Parathyroid adenoma (tissue), 2 donors: ENCODE measurements around the gene SLC35B4.

ENCODE experiments used
- H2AFZ ChIP-seq: fragments of 300-600 bp; sonication (generic); one replicate; pipeline ENCODE4 v1.7.0; 2017; ENCODE audit warnings: antibody characterized with exemption, mild to moderate bottlenecking
- H3K27ac ChIP-seq: fragments of 300-600 bp; sonication (generic); one replicate; pipeline ENCODE4 v1.7.0; 2017
- H3K27me3 ChIP-seq: fragments of 300-600 bp; sonication (generic); one replicate; pipeline ENCODE4 v1.7.0; 2017; ENCODE audit warnings: low read length; ENCODE audit not compliant: control insufficient read depth, insufficient read depth
- H3K36me3 ChIP-seq: fragments of 300-600 bp; sonication (generic); one replicate; pipeline ENCODE4 v1.7.0; 2017; ENCODE audit warnings: low read length; ENCODE audit not compliant: control insufficient read depth, insufficient read depth
- H3K4me1 ChIP-seq: fragments of 300-600 bp; sonication (generic); one replicate; pipeline ENCODE4 v1.7.0; 2017; ENCODE audit warnings: control low read depth
- H3K4me2 ChIP-seq: fragments of 300-600 bp; sonication (generic); one replicate; pipeline ENCODE4 v1.7.0; 2017; ENCODE audit warnings: low read length
- H3K4me3 ChIP-seq: fragments of 300-600 bp; sonication (generic); one replicate; pipeline ENCODE4 v1.7.0; 2017; ENCODE audit warnings: low read depth, low read length
- H3K79me2 ChIP-seq: fragments of 300-600 bp; sonication (generic); one replicate; pipeline ENCODE4 v1.7.0; 2017; ENCODE audit warnings: control low read depth
- H3K9ac ChIP-seq: fragments of 300-600 bp; sonication (generic); one replicate; pipeline ENCODE4 v1.7.0; 2017; ENCODE audit warnings: mild to moderate bottlenecking
- H3K9me3 ChIP-seq: fragments of 300-600 bp; sonication (generic); one replicate; pipeline ENCODE4 v1.7.0; 2017; ENCODE audit warnings: low read length; ENCODE audit not compliant: control insufficient read depth
- TF ChIP-seq, protein P1 (sequence below): fragments of 300-600 bp; sonication (generic); IDR thresholded peaks from one replicate; pipeline ENCODE4 v1.7.0; 2017; ENCODE audit warnings: antibody characterized with exemption, mild to moderate bottlenecking
- donor health status: primary hyperparathyroidism.

Gene SLC35B4

DNA sequence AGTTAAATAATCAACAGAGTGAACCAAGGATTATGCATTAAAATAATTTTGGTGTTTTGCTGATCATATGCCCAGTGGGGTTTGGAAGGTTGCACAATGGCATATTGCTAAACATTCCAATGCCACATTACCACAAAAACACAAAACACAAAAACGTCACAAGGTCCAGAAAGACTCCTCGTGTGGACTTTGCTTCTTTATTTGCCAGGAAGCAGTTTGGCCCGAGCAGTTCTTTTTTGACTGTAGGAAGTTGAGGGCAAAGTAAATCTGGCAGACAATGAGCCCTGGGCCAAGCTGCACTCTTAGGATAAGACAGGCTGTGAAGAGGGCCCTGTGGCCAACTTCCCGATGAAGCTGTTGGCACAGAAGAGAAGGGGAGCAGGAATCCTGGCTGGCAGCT, 39.2 kb upstream of the SLC35B4 start:
- Histone ChIP-seq H3K79me2 (no peaks in the 10 kb centered on the region), H3K27me3 (no peaks in the 10 kb centered on the region), H3K27ac (no peak overlapping the region), H3K9ac (no peak overlapping the region), H3K9me3 (no peaks in the 10 kb centered on the region), H3K36me3 (no peaks in the 10 kb centered on the region), H3K4me2 (no peak overlapping the region), H2AFZ (no peak overlapping the region), H3K4me1 (no peaks in the 10 kb centered on the region), H3K4me3 (no peak overlapping the region)
- TF ChIP-seq, protein P1, sequence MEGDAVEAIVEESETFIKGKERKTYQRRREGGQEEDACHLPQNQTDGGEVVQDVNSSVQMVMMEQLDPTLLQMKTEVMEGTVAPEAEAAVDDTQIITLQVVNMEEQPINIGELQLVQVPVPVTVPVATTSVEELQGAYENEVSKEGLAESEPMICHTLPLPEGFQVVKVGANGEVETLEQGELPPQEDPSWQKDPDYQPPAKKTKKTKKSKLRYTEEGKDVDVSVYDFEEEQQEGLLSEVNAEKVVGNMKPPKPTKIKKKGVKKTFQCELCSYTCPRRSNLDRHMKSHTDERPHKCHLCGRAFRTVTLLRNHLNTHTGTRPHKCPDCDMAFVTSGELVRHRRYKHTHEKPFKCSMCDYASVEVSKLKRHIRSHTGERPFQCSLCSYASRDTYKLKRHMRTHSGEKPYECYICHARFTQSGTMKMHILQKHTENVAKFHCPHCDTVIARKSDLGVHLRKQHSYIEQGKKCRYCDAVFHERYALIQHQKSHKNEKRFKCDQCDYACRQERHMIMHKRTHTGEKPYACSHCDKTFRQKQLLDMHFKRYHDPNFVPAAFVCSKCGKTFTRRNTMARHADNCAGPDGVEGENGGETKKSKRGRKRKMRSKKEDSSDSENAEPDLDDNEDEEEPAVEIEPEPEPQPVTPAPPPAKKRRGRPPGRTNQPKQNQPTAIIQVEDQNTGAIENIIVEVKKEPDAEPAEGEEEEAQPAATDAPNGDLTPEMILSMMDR: no peak

DNA sequence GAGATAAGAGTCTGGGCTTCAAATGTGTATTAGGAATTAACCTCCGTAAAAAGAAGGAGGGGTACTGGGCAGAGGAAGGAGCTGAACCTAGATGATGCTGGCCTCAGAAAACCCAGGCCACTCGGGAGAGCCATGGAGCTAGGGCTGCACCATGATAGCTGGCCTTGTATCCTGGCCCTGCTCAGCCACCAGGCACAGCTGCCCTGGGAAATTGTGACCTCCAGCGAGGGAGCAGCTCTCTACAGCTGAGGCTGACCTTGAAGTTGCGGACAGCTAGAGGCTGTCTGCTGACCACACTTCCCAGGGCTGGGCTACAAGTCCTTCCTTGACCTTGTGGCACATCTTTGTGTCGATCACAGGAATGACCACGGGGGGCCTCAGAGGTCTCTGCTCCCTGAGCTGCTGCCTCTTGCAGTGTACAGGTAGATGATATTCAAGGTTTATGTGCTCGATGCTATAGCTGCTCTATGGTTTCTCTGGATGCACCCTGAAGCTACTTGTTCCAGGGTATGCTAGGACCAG, 38.3 kb upstream of the SLC35B4 start:
- H3K79me2 ChIP-seq: no peaks in the 10 kb centered on the region
- H3K9me3 ChIP-seq: no peaks in the 10 kb centered on the region
- H3K4me2 ChIP-seq: no peak overlapping the region
- H3K9ac ChIP-seq: no peak overlapping the region
- no peaks in the 10 kb centered on the region for H3K4me1 ChIP-seq
- no peak overlapping the region for H3K4me3 ChIP-seq
- H2AFZ ChIP-seq: no peak overlapping the region
- H3K27ac ChIP-seq: no peak overlapping the region
- no peaks in the 10 kb centered on the region for H3K36me3 ChIP-seq
- TF ChIP-seq, protein P1: no peak
- H3K27me3 ChIP-seq: no peaks in the 10 kb centered on the region

DNA sequence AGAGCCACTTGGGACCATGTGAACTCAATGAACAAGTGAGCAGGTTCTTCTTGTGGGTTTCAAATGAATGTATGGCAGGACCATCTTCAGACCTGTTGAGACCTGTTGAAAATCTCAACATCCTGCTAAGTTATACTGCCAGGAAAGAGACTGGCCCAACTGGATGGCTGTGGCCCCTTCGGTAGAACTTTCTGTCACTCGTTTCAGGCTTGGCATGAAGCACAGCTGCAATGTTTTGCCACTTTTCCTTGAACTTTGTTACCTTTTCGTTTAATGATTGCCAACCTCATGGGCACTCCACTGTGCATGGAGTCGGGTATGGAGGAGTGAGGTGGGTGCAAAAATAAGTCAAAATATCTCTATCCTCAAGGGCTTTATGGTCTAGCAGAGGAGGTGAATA, 36.7 kb upstream of the SLC35B4 start:
- Histone ChIP-seq H3K27ac (no peak overlapping the region), H3K36me3 (no peaks in the 10 kb centered on the region), H3K4me1 (no peaks in the 10 kb centered on the region), H3K4me3 (no peak overlapping the region), H3K79me2 (no peaks in the 10 kb centered on the region), H3K27me3 (no peaks in the 10 kb centered on the region), H3K9ac (no peak overlapping the region), H3K9me3 (no peaks in the 10 kb centered on the region), H3K4me2 (no peak overlapping the region), H2AFZ (no peak overlapping the region)
- TF ChIP-seq, protein P1: no peak

- TF ChIP-seq, protein P1: no peak
- H3K36me3 ChIP-seq: no peaks in the 10 kb centered on the region
- H3K4me2 ChIP-seq: no peak overlapping the region
- no peak overlapping the region for H3K27ac ChIP-seq
- no peaks in the 10 kb centered on the region for H3K9me3 ChIP-seq
- no peak overlapping the region for H3K4me3 ChIP-seq
- no peak overlapping the region for H2AFZ ChIP-seq
- no peaks in the 10 kb centered on the region for H3K79me2 ChIP-seq
- H3K9ac ChIP-seq: no peak overlapping the region
- no peaks in the 10 kb centered on the region for H3K4me1 ChIP-seq
- no peaks in the 10 kb centered on the region for H3K27me3 ChIP-seq
Observed at GRCh38 chr7:134351424-134351823, 34.7 kb upstream of the SLC35B4 start.

- no peak overlapping the region for H3K27ac ChIP-seq
- no peak overlapping the region for H3K9ac ChIP-seq
- H3K36me3 ChIP-seq: no peaks in the 10 kb centered on the region
Observed at GRCh38 chr7:134350709-134351108, 34.0 kb upstream of the SLC35B4 start.

More at GRCh38 chr7:134350709-134351108, 34.0 kb upstream of the SLC35B4 start:
- no peaks in the 10 kb centered on the region for H3K27me3 ChIP-seq
- H3K4me2 ChIP-seq: no peak overlapping the region
- H3K9me3 ChIP-seq: no peaks in the 10 kb centered on the region
- TF ChIP-seq, protein P1: no peak
- H3K4me1 ChIP-seq: no peaks in the 10 kb centered on the region
- no peak overlapping the region for H3K4me3 ChIP-seq
- no peaks in the 10 kb centered on the region for H3K79me2 ChIP-seq
- no peak overlapping the region for H2AFZ ChIP-seq
